WERI-Rb-1 (cell line): ENCODE results near the gene RNF212B.
"Not testable (repeated sequence)": the region's sequence is repeated elsewhere in the genome, so short reads cannot be mapped to it uniquely, and the experiment has no call there.

ENCODE experiments used
- DNase-seq: peaks from one replicate; pipeline ENCODE4 v3.0.0-alpha.2; 2020
- H3K27ac ChIP-seq: fragments of 250-450 bp; sonication (Bioruptor Pico); 2 replicates; pipeline ENCODE4 v1.5.1; 2020; ENCODE audit warnings: mild to moderate bottlenecking, moderate library complexity
- H3K27me3 ChIP-seq: fragments of 250-450 bp; sonication (Bioruptor Pico); 2 replicates; pipeline ENCODE4 v1.5.1; 2021; ENCODE audit warnings: mild to moderate bottlenecking, low read depth, moderate library complexity; ENCODE audit not compliant: insufficient read depth, severe bottlenecking
- H3K36me3 ChIP-seq: fragments of 250-450 bp; sonication (Bioruptor Pico); 2 replicates; pipeline ENCODE4 v1.5.1; 2020; ENCODE audit warnings: mild to moderate bottlenecking, moderate library complexity
- H3K4me3 ChIP-seq: 2 replicates; pipeline ENCODE4 v1.5.1; 2011; ENCODE audit warnings: low read depth, mild to moderate bottlenecking, control low read depth, low read length
- H3K9me3 ChIP-seq: fragments of 250-450 bp; sonication (Bioruptor Pico); 2 replicates; pipeline ENCODE4 v1.5.1; 2021; ENCODE audit warnings: mild to moderate bottlenecking, moderate library complexity; ENCODE audit not compliant: severe bottlenecking
- CTCF ChIP-seq: IDR thresholded peaks from 2 replicates; pipeline ENCODE4 v1.5.1; 2011; ENCODE audit warnings: low read depth, mild to moderate bottlenecking, control low read depth, inconsistent platforms, low read length

Gene RNF212B

GRCh38 chr14:23237772-23238594 is at the start of gene RNF212B:
RNF212B (plus strand) TSS chr14:23237936; CDS start chr14:23240346, 2,410 bp downstream.
- Histone ChIP-seq H3K36me3 (no peaks in the 10 kb centered on the region), H3K4me3 (no peak within 1 kb of the TSS), H3K9me3 (no peaks in the 10 kb centered on the region), H3K27me3 (no peaks in the 10 kb centered on the region), H3K27ac (no peak within 1 kb of the TSS)
- DNase-seq: peak; percentile 57
- TF ChIP-seq CTCF: no peak

GRCh38 chr14:23193432-23193831 is 44.3 kb upstream of the RNF212B start:
- H3K27ac ChIP-seq: no peak overlapping the region
- TF ChIP-seq CTCF: no peak
- no peak overlapping the region for H3K4me3 ChIP-seq
- H3K9me3 ChIP-seq: no peaks in the 10 kb centered on the region
- no peaks in the 10 kb centered on the region for H3K27me3 ChIP-seq
- H3K36me3 ChIP-seq: no peaks in the 10 kb centered on the region
- DNase-seq: no peak

GRCh38 chr14:23195552-23196101 is 42.1 kb upstream of the RNF212B start:
- Histone ChIP-seq H3K27ac (no peak overlapping the region), H3K9me3 (no peaks in the 10 kb centered on the region), H3K27me3 (no peaks in the 10 kb centered on the region), H3K36me3 (no peaks in the 10 kb centered on the region), H3K4me3 (no peak overlapping the region)
- no peak for DNase-seq
- TF ChIP-seq CTCF: no peak

- DNase-seq, H3K4me3 ChIP-seq, H3K9me3 ChIP-seq, H3K27me3 ChIP-seq, H3K27ac ChIP-seq, H3K36me3 ChIP-seq: not testable (repeated sequence)
These were observed 41.2 kb upstream of the RNF212B start for GRCh38 chr14:23196487-23196886.

- not testable (repeated sequence) for DNase-seq, H3K27me3 ChIP-seq
These were observed 38.6 kb upstream of the RNF212B start for GRCh38 chr14:23199141-23199540.

GRCh38 chr14:23202001-23202400 is 35.7 kb upstream of the RNF212B start:
- Histone ChIP-seq H3K36me3 (no peaks in the 10 kb centered on the region), H3K27ac (no peak overlapping the region), H3K27me3 (no peaks in the 10 kb centered on the region), H3K4me3 (no peak overlapping the region), H3K9me3 (no peaks in the 10 kb centered on the region)
- DNase-seq: no peak
- no peak for TF ChIP-seq CTCF

More at GRCh38 chr14:23199141-23199540, 38.6 kb upstream of the RNF212B start:
- not testable (repeated sequence) for H3K36me3 ChIP-seq, H3K9me3 ChIP-seq, H3K4me3 ChIP-seq, H3K27ac ChIP-seq
